COLO668 (cell line): ENCODE results near the gene GTPBP3.

ENCODE experiments used
- DNase-seq: peaks from one replicate; lab custom pipeline; 2025; ENCODE audit not compliant: unreplicated experiment; lab: John Stamatoyannopoulos, UW

GTPBP3 gene

GRCh38 chr19:17327654-17328516, 9.5 kb upstream of the GTPBP3 start:
- DNase-seq: peak; percentile 15

GRCh38 chr19:17328517-17329365, 8.6 kb upstream of the GTPBP3 start:
- no peak for DNase-seq

GRCh38 chr19:17329366-17330261, 7.7 kb upstream of the GTPBP3 start:
- no peak for DNase-seq

GRCh38 chr19:17330262-17331044, 6.9 kb upstream of the GTPBP3 start:
- no peak for DNase-seq

- peak; percentile 67 for DNase-seq
Measured at GRCh38 chr19:17331045-17331558, 6.3 kb upstream of the GTPBP3 start.

- DNase-seq: no peak
Measured at GRCh38 chr19:17332360-17332676, 5.0 kb upstream of the GTPBP3 start.

- DNase-seq: peak; percentile 42
Measured at GRCh38 chr19:17332677-17333581, 4.4 kb upstream of the GTPBP3 start.

GRCh38 chr19:17333611-17334413, 3.5 kb upstream of the GTPBP3 start:
- peak; percentile 25 for DNase-seq

- peak; percentile 98 for DNase-seq
Measured at GRCh38 chr19:17334414-17335409, 2.6 kb upstream of the GTPBP3 start, which contains the start of gene ANO8. ANO8 (minus strand) TSS chr19:17334855; CDS start chr19:17334670, 185 bp downstream.

GRCh38 chr19:17335575-17335974, 1.8 kb upstream of the GTPBP3 start:
- no peak for DNase-seq

- peak; percentile 51 for DNase-seq
Measured at GRCh38 chr19:17337675-17338432, 501 bp downstream of the GTPBP3 start.

GRCh38 chr19:17338433-17339078, 1.2 kb downstream of the GTPBP3 start:
- DNase-seq: no peak

GRCh38 chr19:17339088-17339741, 1.9 kb downstream of the GTPBP3 start:
- peak; percentile 5 for DNase-seq

GRCh38 chr19:17340302-17340870, 3.0 kb downstream of the GTPBP3 start:
- no peak for DNase-seq

- DNase-seq: no peak
Measured at GRCh38 chr19:17340871-17341357, 3.6 kb downstream of the GTPBP3 start.
